HG03565 (cell line): ENCODE results near the gene ZNF687.
A peak's percentile ranks its signal among the peaks of the same experiment; 100 is the strongest.

Source experiments
- ATAC-seq: cut with Tn5 transposase; IDR thresholded peaks from one replicate; pipeline ENCODE4 v1.9.1; 2021; ENCODE audit warnings: mild to moderate bottlenecking, moderate library complexity; ENCODE audit not compliant: unreplicated experiment

The ZNF687 gene, protein sequence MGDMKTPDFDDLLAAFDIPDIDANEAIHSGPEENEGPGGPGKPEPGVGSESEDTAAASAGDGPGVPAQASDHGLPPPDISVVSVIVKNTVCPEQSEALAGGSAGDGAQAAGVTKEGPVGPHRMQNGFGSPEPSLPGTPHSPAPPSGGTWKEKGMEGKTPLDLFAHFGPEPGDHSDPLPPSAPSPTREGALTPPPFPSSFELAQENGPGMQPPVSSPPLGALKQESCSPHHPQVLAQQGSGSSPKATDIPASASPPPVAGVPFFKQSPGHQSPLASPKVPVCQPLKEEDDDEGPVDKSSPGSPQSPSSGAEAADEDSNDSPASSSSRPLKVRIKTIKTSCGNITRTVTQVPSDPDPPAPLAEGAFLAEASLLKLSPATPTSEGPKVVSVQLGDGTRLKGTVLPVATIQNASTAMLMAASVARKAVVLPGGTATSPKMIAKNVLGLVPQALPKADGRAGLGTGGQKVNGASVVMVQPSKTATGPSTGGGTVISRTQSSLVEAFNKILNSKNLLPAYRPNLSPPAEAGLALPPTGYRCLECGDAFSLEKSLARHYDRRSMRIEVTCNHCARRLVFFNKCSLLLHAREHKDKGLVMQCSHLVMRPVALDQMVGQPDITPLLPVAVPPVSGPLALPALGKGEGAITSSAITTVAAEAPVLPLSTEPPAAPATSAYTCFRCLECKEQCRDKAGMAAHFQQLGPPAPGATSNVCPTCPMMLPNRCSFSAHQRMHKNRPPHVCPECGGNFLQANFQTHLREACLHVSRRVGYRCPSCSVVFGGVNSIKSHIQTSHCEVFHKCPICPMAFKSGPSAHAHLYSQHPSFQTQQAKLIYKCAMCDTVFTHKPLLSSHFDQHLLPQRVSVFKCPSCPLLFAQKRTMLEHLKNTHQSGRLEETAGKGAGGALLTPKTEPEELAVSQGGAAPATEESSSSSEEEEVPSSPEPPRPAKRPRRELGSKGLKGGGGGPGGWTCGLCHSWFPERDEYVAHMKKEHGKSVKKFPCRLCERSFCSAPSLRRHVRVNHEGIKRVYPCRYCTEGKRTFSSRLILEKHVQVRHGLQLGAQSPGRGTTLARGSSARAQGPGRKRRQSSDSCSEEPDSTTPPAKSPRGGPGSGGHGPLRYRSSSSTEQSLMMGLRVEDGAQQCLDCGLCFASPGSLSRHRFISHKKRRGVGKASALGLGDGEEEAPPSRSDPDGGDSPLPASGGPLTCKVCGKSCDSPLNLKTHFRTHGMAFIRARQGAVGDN

DNA sequence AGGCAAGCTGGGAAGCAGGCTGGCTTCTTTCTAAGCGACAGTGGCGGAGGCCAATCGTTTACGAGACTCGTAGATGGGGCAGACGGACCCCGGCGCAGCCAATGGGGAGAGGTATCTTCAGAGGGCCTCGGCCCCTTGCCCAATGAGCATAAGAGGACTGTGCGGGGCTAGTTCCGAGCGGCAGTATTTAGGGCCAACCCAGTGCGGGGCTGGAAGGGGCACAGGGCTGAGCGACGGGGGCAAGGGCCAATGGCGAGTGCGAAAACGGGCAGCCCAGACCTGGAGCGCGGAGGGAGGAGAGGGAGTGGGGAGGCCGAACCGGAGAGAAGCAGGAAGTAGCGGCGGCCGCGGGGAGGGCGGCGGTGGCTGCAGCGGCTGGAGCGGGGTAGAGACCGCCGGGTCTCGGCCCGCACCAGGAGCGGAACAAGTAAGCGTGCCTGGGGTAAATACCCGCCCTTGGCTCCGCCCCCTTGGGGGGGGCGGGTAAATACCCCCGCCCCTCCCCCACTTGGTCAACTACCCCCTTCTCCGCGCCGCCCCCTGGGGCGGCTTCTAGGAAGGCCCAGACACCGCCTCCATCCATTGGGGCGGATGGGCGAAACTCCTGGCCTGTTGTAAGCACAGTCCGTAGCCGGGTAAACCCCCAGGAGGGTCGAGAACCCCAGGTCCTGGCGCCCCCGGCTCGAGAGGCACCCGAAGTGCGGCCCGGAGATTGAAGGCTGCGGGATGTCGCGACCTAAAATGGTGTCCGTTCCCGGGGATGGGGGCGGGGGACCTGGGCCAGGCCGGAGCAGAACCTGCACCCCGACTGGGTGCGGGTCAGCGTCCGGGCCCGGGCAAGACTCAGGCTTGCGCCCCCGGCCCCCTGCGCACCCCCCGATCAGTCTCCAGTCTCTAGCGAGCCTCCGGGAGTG is at the start of gene ZNF687:
TSS of gene ZNF687 (plus strand) at position 331 of the 914 bp plus-strand sequence. CDS start 3,993 bp downstream, outside the sequence.
- ATAC-seq: peak; percentile 78

DNA sequence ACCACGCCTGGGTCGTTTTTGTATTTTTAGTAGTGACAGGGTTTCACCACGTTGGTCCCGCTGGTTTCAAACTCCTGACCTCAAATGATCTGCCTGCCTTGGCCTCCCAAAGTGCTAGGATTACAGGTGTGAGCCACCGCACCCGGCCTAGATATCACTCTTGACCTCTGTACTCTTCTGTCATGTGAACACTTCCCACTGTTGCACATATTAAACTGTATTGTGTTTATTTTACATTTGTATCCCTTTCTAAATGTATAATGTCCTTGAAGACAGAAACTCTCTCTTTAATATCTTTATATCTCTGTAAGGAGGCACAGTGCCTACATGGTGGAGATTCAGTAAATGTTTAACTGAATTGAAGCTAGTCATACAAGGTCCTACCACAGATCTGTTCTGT is 46.9 kb upstream of the ZNF687 start:
- ATAC-seq: no peak

DNA sequence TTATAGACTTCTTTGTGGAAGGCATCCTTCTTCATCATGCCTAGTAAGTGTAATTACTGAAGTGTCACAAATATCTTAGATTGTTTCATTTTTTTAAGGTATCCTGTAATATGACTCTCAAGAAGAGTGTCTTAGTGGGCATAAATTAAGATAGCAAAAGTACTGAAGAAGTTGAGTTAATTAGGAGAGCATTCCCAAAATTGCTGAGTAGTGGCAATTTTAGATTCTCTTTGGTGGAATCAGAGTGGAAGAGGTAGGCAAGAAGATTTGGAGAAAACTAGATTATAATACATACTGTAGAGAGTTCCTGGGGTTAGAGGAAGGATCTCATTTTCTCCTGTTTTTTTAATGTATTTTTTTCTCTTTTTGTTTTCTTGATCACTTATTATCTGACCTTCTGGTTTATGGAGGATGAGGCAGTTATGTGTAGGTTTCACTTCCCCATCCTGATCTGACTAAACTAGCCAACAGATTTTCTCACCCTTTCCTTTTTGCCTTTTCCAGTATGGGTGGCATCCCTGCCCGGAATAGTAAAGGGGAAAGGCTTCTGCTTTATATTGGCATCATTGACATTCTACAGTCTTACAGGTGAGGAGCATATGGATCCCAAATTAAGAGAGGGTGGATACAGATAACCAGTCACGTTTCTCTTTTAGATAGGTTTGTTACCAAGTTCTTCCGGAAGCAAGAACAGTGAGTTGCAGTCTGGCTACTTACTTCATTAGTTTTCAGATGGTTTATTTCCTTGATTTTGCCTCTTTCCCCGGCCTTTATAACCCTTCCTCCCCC is 44.2 kb upstream of the ZNF687 start:
- ATAC-seq: no peak

DNA sequence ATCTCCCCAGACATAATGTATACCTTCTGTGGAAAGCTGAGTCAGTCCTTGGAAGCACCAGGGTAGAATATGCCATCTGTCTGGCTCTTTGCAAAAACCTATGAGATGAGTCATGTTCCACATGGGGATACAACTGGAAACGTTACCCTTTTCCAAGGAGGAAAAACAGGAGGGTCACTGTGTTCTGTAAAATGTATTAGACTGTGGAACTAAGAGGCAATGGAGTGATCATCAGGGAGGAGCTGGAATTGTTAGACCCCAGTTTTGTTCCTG is 43.7 kb upstream of the ZNF687 start:
- no peak for ATAC-seq

DNA sequence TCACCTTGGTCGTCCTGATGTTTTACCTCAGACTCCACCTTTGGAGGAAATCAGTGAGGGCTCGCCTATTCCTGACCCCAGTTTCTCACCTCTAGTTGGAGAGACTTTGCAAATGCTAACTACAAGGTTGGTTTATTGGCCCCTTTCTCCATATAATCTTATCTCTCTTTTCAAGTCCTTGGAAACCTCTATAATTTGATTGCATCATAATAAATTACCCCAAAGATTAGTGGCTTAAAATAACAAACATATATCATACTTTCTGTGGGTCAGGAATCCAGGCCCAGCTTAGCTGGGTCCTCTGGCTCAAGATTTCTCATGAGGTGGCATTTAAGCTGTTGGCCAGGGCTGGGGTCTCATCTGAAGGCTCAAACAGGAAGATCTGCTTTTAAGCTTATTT is 39.7 kb upstream of the ZNF687 start:
- ATAC-seq: no peak

DNA sequence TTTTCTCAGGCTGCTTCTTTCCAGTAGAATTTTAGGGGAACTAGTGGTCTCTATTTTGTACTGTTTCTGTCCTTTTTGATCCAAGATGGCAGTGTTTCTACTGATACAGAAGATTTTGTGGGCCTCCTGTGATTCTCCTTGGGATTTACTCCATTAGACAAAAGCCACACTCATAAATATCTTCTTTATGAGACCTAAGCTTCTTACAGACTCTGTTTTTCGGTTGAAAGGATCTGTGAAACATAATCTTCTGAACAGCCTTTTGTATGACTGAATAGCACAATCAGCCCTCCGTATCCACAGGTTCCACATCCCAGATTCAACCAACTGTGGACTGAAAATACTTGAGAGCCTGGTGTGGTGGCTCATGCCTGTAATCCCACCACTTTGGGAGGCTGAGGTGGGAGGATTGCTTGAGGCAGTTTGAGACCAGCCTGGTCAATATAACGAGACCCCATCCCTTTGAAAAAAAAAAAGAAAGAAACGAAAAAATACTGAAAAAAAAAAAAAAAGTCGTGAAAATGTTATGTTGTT is 38.3 kb upstream of the ZNF687 start:
- no peak for ATAC-seq

DNA sequence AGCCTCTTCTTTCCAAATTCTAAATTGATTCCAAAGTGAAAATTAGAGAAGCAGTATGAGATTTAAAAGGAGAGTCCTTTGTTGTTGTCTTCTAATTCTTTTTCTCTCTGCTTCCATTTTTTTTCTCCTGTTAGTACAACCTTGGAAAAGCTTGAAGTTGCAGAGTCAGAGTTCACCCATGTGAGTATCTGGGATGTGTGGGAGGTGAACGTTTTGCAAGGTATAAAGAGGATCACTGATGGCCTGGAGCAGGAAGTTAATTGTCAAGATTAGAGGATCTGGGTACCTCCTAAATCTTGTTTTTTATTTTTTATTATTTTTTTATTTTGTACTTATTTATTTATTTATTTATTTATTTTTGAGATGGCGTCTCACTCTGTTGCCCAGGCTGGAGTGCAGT is 35.3 kb upstream of the ZNF687 start:
- no peak for ATAC-seq

DNA sequence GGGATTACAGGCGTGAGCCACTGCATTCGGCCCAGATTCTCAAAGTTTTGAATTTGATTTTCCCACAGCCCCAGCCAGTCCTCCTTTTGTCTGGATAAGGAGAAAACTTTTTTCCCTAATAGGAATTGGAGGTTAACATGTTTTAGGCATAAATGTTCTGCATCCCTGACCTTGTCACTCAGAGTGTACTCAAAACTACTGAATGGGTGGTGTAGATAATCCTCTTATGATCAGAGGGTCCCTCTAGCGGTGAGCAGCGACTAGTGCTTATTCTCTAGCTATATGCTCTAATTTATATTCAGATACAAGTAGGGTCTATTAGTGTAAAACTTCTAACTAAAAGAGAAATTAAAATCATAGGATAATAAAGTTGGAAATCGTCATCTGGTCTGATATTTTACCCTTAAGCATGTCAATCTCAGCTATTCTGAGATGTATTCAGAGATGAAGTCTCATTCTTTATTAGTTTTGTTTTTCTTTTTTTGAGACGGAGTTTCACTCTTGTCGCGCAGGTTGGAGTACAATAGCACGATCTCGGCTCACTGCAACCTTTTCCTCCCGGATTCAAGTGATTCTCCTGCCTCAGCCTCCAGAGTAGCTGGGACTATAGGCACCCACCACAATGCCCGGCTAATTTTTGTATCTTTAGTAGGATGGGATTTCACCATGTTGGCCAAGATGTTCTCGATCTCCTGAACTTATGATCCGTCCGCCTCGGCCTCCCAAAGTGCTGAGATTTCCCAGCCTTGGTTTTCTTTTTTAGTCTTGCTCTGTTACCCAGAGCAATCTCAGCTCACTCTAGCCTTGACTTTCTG is 30.2 kb upstream of the ZNF687 start:
- ATAC-seq: no peak

DNA sequence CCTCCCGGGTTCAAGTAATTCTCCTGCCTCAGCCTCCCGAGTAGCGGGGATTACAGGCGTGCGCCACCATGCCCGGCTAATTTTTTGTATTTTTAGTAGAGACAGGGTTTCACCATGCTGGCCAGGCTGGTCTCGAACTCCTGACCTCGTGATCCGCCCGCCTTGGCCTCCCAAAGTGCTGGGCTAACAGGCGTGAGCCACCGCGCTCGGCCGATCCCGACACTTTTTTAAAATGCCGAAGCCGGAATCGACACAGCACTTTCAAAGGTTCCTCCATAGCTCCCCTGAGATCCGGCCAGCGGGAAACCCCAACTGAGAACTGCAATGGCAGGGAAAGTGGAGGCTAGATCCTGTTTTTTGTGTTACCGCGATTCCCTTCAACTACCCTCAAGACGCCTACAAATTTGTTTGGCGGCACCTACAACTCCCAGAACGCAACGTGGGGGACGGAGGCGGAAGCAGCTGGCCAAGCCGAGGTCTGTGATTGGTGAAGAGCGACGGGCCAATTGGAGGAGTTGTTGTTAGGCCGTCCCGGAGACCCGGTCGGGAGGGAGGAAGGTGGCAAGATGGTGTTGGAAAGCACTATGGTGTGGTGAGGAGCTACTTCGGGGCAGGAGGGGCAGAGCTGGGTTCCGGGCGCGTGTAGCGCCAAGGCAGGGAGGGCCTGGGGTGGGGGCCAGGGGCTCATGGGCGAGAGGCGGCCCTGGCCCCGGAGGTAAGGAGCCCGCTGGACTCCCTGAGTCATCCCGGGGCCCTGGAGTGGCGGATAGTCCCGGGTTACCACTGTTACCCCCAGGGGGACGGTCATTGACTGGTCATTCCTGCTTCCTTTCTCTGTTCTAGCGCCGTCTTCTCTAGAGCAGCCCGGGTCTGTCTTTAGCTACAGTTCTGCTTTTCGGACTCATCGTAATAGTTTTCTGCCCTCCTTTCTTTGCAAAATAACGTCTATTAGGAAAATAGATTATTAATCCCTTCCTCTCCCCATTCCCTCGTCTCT is 27.6 kb upstream of the ZNF687 start, which contains the start of gene PSMD4:
TSS of gene PSMD4 (plus strand) at position 518 of the 997 bp plus-strand sequence. CDS start at position 567, 49 bp downstream.
- peak; percentile 88 for ATAC-seq

DNA sequence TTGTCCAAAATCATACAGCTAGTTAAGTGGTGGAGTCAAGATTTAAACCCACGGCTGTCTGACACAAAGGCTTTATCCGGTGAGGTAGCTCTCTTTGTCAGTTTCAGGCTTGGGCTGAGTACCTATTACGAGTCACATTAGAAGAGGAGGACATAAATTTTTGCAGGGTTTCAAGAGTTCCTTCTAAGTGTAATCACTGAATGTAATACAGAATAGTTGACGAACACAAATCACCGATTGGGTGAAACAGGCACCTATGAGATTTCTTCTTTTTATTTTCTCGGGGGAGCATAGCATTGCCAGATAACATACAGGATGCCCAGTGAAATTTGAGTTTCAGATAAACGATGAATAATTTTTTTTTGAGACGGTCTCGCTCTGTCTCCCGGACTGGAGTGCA is 26.7 kb upstream of the ZNF687 start:
- ATAC-seq: no peak

DNA sequence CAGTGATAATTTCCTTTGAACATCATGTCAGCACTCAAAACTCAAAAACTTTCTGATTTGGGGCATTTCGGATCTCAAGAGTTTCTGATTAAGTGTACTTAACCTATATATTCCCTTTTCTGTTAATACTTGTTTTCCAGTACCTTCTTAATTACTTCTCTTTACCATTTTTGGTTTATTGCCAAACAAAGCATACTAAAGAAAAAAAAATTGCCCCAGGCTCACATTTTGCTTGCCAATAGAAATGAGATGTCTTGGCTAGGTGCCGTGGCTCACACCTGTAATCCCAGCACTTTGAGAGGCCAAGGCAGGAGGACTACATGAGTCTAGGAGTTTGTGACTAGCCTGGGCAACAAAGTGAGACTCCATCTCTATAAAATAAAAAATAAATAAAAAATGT is 22.7 kb upstream of the ZNF687 start:
- no peak for ATAC-seq

DNA sequence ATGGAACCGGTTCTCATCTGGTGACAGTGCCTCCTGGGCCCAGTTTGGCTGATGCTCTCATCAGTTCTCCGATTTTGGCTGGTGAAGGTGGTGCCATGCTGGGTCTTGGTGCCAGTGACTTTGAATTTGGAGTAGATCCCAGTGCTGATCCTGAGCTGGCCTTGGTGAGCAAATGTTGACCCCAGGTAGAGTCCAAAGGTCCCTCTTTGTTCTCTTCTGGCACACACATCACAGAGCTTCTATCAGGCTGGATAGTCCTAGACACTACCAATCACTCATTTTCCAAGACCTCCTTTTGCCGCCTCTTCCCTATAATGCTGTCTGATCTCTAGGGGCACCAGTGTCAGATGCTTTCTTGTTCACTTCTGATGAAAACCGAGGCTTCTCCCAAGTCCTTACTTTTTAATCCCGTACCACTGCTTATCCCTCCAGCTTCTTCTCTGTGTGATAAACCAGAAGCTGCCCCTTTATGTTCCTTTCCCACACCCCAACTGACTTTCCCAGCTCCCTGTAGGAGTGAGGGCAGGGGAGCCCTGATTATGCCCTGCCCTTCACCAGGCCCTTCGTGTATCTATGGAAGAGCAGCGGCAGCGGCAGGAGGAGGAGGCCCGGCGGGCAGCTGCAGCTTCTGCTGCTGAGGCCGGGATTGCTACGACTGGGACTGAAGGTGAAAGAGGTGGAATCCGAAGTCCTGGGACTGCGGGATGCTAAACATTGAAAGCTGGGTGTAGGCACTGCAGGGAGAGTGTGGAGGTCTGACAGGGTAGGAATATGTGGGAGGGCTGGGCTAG is 16.5 kb upstream of the ZNF687 start:
- ATAC-seq: no peak

DNA sequence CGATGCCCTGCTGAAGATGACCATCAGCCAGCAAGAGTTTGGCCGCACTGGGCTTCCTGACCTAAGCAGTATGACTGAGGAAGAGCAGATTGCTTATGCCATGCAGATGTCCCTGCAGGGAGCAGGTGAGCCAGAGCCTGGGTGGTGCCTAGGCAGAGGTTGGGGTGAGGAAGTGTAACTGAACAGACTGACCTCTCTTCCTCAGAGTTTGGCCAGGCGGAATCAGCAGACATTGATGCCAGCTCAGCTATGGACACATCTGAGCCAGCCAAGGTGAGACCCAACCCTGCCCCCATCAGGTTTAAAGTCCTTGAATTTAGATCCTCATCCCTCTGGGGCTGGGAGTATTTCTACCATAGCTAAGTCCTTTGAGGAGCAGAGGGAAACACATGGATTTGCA is 15.8 kb upstream of the ZNF687 start:
- ATAC-seq: no peak

DNA sequence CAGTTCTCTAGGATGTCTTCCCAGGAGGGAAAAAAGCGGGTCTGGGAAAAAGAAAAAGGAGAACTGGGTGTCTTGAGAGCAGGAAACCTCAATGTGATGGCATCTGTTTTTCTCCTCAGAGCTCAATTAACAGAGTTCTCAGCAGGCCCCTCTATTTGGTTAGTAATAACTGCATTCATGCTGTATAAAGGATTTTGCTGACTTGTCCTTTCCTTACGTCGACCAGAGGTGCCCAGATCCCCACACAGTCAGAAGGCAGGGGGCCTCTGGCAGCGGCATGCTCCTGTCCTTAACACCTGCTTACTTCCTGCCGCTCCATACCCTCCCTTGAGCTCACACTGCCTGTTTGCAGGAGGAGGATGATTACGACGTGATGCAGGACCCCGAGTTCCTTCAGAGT is 15.3 kb upstream of the ZNF687 start:
- no peak for ATAC-seq

DNA sequence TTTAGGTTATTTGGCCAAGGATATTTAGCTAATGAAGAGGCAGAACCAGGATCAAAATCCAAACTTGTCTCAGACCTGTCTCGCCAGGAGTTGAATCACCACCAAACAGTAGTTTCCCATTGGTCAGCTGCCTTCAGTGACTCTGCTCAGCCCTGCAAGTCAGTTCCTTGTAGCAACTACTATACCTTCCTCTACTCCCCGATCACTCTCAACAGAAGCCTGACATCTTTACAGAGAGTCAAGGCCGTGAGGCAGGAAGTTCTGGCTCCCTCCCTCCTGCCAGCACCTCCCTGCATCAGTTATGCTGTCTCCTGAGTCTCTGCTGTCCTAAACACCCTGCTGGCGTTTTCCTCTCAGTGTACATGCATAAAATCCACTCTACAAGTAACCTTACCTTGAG is 14.3 kb upstream of the ZNF687 start:
- ATAC-seq: no peak

DNA sequence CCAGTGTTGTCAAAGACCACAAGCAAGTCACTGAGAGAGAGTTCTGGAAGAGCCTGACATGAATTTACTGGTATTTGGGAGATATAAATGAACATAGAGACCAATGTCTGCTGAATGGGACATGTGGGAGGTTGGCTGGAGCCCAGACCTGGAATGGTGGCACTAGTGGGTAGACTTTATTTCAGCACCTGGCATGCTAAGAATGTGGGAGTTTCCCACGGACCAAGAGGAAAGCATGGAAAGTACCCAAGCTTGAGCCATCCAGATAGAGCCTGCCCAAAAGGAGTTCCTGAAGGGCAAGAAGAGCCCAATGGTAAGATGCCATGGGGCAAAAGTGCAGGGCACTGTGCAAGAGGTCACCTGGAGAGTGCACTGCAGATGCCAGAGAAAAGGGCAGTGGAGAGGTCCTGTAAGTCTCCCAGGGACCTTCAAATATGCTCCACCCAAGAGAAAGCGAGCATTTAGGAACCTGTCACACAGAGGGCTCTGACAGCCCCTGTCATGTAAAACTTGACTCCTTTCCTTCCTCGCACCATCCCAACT is 8.1 kb upstream of the ZNF687 start:
- no peak for ATAC-seq
